HepG2 (cell line): Measurements from ENCODE around the gene CERS6. TPM values are rescaled to one million over a fixed set of nuclear protein-coding genes. Genes with fewer than 3 reads are reported as not detected.

Experiments
- ATAC-seq: fragments of 200-7000 bp; cut with Tn5 transposase; 3 replicates; pipeline ENCODE4 v1.9.1; 2020; ENCODE audit warnings: mild to moderate bottlenecking, moderate library complexity
- BruUV-seq: library from RNA; stranded (reverse); fragments of 400-500 nt; replicated peaks from 2 replicates; lab custom pipeline; 2021; lab: Mats Ljungman, UMichigan
- CTCF ChIA-PET: fragments of 300-600 bp; formaldehyde crosslinking; extraction: SDS; loops from one replicate; lab custom pipeline; 2021; ENCODE audit warnings: low total read pairs, inconsistent platforms, low intra/inter-chr PET ratio; lab: Yijun Ruan, JAX
- POLR2A ChIA-PET: fragments of 350-600 bp; sonication (Branson Sonifier 250); formaldehyde crosslinking; loops from one replicate; lab custom pipeline; 2020; ENCODE audit warnings: antibody characterized with exemption, inconsistent platforms; lab: Yijun Ruan, JAX
- DNase-seq: peaks from one replicate; pipeline ENCODE4 v3.0.0-alpha.2; 2015; ENCODE audit warnings: low spot score
- FAIRE-seq: peaks from 3 replicates; lab custom pipeline; 2011; peaks lifted over from hg19 to GRCh38; lab: Jason Lieb, UNC
- H2AFZ ChIP-seq: one replicate; pipeline ENCODE4 v1.6.1; 2011; ENCODE audit warnings: low read length, inconsistent platforms
- H3K27ac ChIP-seq: fragments of 300-600 bp; 3 replicates; pipeline ENCODE4 v1.8.0; 2011; ENCODE audit warnings: mixed run types, mild to moderate bottlenecking, mixed read lengths, low read length, inconsistent platforms; ENCODE audit not compliant: insufficient read depth; ENCODE audit errors: extremely low read length
- H3K27me3 ChIP-seq, 2 experiments: fragments of 200-600 bp in 1 of 2; 2 replicates in 1 of 2; 3 replicates in 1 of 2; pipeline versions ENCODE4 v1.6.0 to v1.8.0; 2011; ENCODE audit warnings: low read length in 2 of 2, mild to moderate bottlenecking in 2 of 2, moderate library complexity in 2 of 2, inconsistent platforms in 1 of 2; ENCODE audit not compliant: insufficient read depth in 2 of 2, control insufficient read depth in 1 of 2
- H3K36me3 ChIP-seq, 2 experiments: fragments of 200-600 bp in 1 of 2; replicated peaks in 1 of 2; 2 replicates in 1 of 2; 3 replicates in 1 of 2; pipeline versions ENCODE4 v1.5.1 to v1.8.0; 2011; ENCODE audit warnings: low read length in 2 of 2, inconsistent platforms in 1 of 2; ENCODE audit not compliant: insufficient read depth in 2 of 2, control insufficient read depth in 1 of 2
- H3K4me1 ChIP-seq: 2 replicates; pipeline ENCODE4 v1.5.1; 2012; ENCODE audit warnings: low read length, inconsistent platforms; ENCODE audit not compliant: insufficient read depth
- H3K4me2 ChIP-seq: 2 replicates; pipeline ENCODE4 v1.6.0; 2011; ENCODE audit warnings: low read depth, low read length, inconsistent platforms
- H3K4me3 ChIP-seq, 3 experiments: fragments of 200-600 bp in 1 of 3; sonication (generic), shearing (Covaris generic) in 1 of 3; replicated peaks in 1 of 3; 2 replicates each; pipeline ENCODE4 v1.5.1; 2011 to 2016; ENCODE audit warnings: low read length in 3 of 3, inconsistent platforms in 2 of 3, low read depth in 2 of 3, mild to moderate bottlenecking in 2 of 3, control low read depth in 1 of 3, mixed read lengths in 1 of 3; ENCODE audit not compliant: insufficient read depth in 1 of 3
- H3K79me2 ChIP-seq: one replicate; pipeline ENCODE4 v1.6.1; 2011; ENCODE audit warnings: low read length, inconsistent platforms; ENCODE audit not compliant: insufficient read depth
- H3K9ac ChIP-seq: 2 replicates; pipeline ENCODE4 v1.6.0; 2011; ENCODE audit warnings: mild to moderate bottlenecking, low read depth, low read length, inconsistent platforms; ENCODE audit not compliant: insufficient read depth
- H3K9me3 ChIP-seq: 2 replicates; pipeline ENCODE4 v1.5.1; 2012; ENCODE audit warnings: mild to moderate bottlenecking, low read length
- H4K20me1 ChIP-seq: 2 replicates; pipeline ENCODE4 v1.6.0; 2011; ENCODE audit warnings: inconsistent platforms, mild to moderate bottlenecking, low read length, moderate library complexity; ENCODE audit not compliant: insufficient read depth
- CCAR2 ChIP-seq: fragments of 200-400 bp; formaldehyde crosslinking; optimal IDR thresholded peaks from 2 replicates; pipeline ENCODE3; 2018; ENCODE audit warnings: low read depth, mild to moderate bottlenecking, low read length, moderate library complexity
- ERF ChIP-seq: IDR thresholded peaks from 2 replicates; pipeline ENCODE4 v1.6.1; 2018; ENCODE audit warnings: missing biosample characterization, missing genetic modification reagents
- GABPA ChIP-seq, 2 experiments: IDR thresholded peaks; 2 replicates each; pipeline ENCODE4 v1.6.1; 2011 to 2016; ENCODE audit warnings: low read depth in 2 of 2, low read length in 1 of 2, missing biosample characterization in 1 of 2, missing genetic modification characterization in 1 of 2
- HDAC2 ChIP-seq: sonication (generic); formaldehyde crosslinking; IDR thresholded peaks from 2 replicates; pipeline ENCODE4 v1.4.0; 2020; ENCODE audit warnings: missing genetic modification reagents
- HMGA1 ChIP-seq: sonication (generic); formaldehyde crosslinking; conservative IDR thresholded peaks from 2 replicates; pipeline ENCODE4 v1.4.0; 2020; ENCODE audit warnings: missing genetic modification reagents
- MED13 ChIP-seq: sonication (generic); formaldehyde crosslinking; IDR thresholded peaks from 2 replicates; pipeline ENCODE4 v1.5.0; 2020; ENCODE audit warnings: missing genetic modification reagents
- MEIS2 ChIP-seq: sonication (generic); formaldehyde crosslinking; IDR thresholded peaks from 2 replicates; pipeline ENCODE4 v1.9.0; 2021; ENCODE audit warnings: mild to moderate bottlenecking, missing genetic modification reagents
- NONO ChIP-seq, 2 experiments: fragments of 450-650 bp in 1 of 2; sonication (generic) in 1 of 2; formaldehyde crosslinking in 1 of 2; IDR thresholded peaks in 1 of 2; conservative IDR thresholded peaks in 1 of 2; 2 replicates each; pipeline versions ENCODE4 v1.6.1 to v1.8.0; 2017 to 2022; ENCODE audit warnings: mild to moderate bottlenecking in 1 of 2, missing genetic modification reagents in 1 of 2, moderate library complexity in 1 of 2
- POLR2A ChIP-seq, 2 experiments: IDR thresholded peaks; 2 replicates each; pipeline ENCODE4 v1.6.1; 2011; ENCODE audit warnings: low read depth in 2 of 2, low read length in 2 of 2, mild to moderate bottlenecking in 1 of 2, moderate library complexity in 1 of 2; ENCODE audit not compliant: insufficient read depth in 1 of 2
- ZNF484 ChIP-seq: sonication (generic); formaldehyde crosslinking; IDR thresholded peaks from 2 replicates; pipeline ENCODE4 v1.5.1; 2020; ENCODE audit warnings: mild to moderate bottlenecking, low read depth, missing genetic modification reagents, borderline replicate concordance
- ZNF773 ChIP-seq: sonication (generic); formaldehyde crosslinking; IDR thresholded peaks from 2 replicates; pipeline ENCODE4 v1.4.0; 2020; ENCODE audit warnings: missing genetic modification reagents, borderline replicate concordance
- ZNF841 ChIP-seq: sonication (generic); formaldehyde crosslinking; IDR thresholded peaks from 2 replicates; pipeline ENCODE4 v1.8.1; 2023; ENCODE audit warnings: missing genetic modification reagents, borderline replicate concordance
- WGBS: methylation state at CpG from one replicate; pipeline ENCODE4 v1.1.6; 2017; ENCODE audit warnings: low lambda C conversion rate; 5-methylcytosine and 5-hydroxymethylcytosine counted together
- in situ Hi-C: cut with HindIII; loops from 2 replicates; pipeline ENCODE4 v1.10.0; 2017; ENCODE audit warnings: low pct_unique_long_range_greater_than_20kb; ENCODE audit not compliant: extremely low pct_ligation_motif_present
- intact Hi-C: fragments of 100-400 bp; cut with micrococcal nuclease; formaldehyde crosslinking; loops from one replicate; pipeline ENCODE4 v1.10.0; 2022; ENCODE audit not compliant: unreplicated experiment
- polyA plus RNA-seq, 8 experiments: library from polyadenylated mRNA; depleted of rRNA in 3 of 8; stranded (reverse) in 7 of 8; unstranded in 1 of 8; fragments of >200 nt; fragmentation: Illumina TruSeq in 4 of 8; extraction: Trizol in 4 of 8; gene quantifications; 2 replicates each; pipeline versions ENCODE4 v1.2.1 to v1.2.3, GENCODE V29; 2011 to 2016; ENCODE audit warnings: low read depth in 4 of 8, missing spikeins in 1 of 8, mixed read lengths in 1 of 8; ENCODE audit not compliant: insufficient read depth in 1 of 8
- total RNA-seq, 5 experiments: library from RNA; depleted of rRNA; stranded (reverse); fragments of >200 nt; fragmentation: Illumina TruSeq; extraction: Trizol; gene quantifications; 2 replicates each; pipeline ENCODE4 v1.2.3, GENCODE V29; 2016; ENCODE audit warnings: low read depth in 1 of 5
- TF ChIP-seq, protein P1 (sequence below): sonication (generic); formaldehyde crosslinking; IDR thresholded peaks from 2 replicates; pipeline ENCODE4 v1.4.0; 2020; ENCODE audit warnings: low read depth, mild to moderate bottlenecking, missing genetic modification reagents
- TF ChIP-seq, protein P2 (sequence below): IDR thresholded peaks from 2 replicates; pipeline ENCODE4 v1.6.1; 2012; ENCODE audit warnings: inconsistent platforms

The CERS6 gene
- total and polyA plus RNA-seq, 2 of the 13 experiments (the other 11 are each of a cell fraction or from before 2014, with no cell fraction given), result 10.1 to 20.3 TPM

DNA sequence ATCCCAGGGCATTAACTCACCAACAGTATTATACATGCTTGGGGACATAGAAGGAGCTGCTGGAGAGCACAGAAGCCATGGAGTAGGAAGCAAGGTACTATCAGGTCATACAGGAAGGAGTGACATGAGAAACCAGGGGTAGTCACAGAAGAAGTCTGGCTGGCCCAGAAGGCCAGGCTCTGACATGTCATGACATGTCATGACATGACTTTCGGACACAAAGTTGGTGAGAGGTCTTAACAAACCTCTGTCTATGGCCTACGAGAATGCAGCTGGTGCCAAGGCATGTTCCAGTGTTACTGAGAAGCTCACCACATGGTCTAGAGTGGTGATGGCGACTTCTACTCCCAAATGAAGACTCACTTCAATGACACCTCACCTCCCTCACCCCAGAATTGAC lies 3.3 kb upstream of the CERS6 start (continued):
- no peak for TF ChIP-seq GABPA (IDR thresholded peaks at IDR 0.05; ENCODE audit: low read depth, low read length)
- TF ChIP-seq GABPA (CRISPR knock-in tag; IDR thresholded peaks at IDR 0.05; ENCODE audit: low read depth), result no peak
- TF ChIP-seq MEIS2 (CRISPR knock-in tag), result no peak
- TF ChIP-seq MED13 (CRISPR knock-in tag), result no peak
- no peak for TF ChIP-seq ZNF484 (CRISPR knock-in tag)
- TF ChIP-seq HDAC2 (CRISPR knock-in tag), result no peak
- TF ChIP-seq, protein P1, sequence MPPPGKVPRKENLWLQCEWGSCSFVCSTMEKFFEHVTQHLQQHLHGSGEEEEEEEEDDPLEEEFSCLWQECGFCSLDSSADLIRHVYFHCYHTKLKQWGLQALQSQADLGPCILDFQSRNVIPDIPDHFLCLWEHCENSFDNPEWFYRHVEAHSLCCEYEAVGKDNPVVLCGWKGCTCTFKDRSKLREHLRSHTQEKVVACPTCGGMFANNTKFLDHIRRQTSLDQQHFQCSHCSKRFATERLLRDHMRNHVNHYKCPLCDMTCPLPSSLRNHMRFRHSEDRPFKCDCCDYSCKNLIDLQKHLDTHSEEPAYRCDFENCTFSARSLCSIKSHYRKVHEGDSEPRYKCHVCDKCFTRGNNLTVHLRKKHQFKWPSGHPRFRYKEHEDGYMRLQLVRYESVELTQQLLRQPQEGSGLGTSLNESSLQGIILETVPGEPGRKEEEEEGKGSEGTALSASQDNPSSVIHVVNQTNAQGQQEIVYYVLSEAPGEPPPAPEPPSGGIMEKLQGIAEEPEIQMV, result no peak
- TF ChIP-seq ERF (CRISPR knock-in tag), result no peak
- no peak for TF ChIP-seq CCAR2
- TF ChIP-seq HMGA1 (CRISPR knock-in tag), result no peak
- no peak for TF ChIP-seq POLR2A (IDR thresholded peaks at IDR 0.05; ENCODE audit: insufficient read depth in 1 of 2, low read depth in 2 of 2, low read length in 2 of 2)
- no peak for TF ChIP-seq ZNF773
- TF ChIP-seq NONO (IDR thresholded peaks at IDR 0.05), result no peak
- no peak for TF ChIP-seq NONO (CRISPR knock-in tag; conservative IDR thresholded peaks at IDR 0.05)
- TF ChIP-seq, all 625 proteins: peak for 0

DNA sequence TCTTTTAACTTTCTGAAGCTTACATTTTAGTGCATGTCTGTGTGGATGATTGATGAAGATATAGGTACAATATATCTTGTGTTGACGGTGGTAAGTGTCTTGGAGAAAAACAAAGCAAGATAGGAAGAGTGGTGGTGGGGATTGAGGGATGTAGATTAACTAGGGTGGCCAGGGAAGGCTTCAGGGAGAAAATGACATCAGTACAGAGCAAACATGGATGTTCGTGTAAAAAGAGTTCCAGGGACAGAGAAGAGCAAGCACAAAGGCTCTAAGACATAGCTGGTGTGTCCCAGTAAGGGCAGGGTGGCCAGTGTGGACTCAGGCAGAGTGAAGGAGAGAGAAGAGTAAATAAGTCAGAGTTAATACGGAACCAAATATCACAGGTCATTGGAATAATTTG lies 2.7 kb upstream of the CERS6 start:
- intact Hi-C loops, result no loop called here

More for the DNA sequence above, 2.7 kb upstream of the CERS6 start:
- in situ Hi-C loops, result no loop called here
- TF ChIP-seq ZNF841 (CRISPR knock-in tag), result 0 out of 2 replicates have a peak, but pooled peaks have one; percentile 2
- TF ChIP-seq, protein P2, sequence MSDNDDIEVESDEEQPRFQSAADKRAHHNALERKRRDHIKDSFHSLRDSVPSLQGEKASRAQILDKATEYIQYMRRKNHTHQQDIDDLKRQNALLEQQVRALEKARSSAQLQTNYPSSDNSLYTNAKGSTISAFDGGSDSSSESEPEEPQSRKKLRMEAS, result no peak
- H3K9ac ChIP-seq, result no peak overlapping the region
- H3K4me3 ChIP-seq, result no peak overlapping the region
- DNase-seq, result no peak
- H3K4me1 ChIP-seq, result peaks cover 32% of the 10 kb centered on the region
- no peak overlapping the region for H3K4me2 ChIP-seq
- peaks cover 15% of the 10 kb centered on the region for H3K79me2 ChIP-seq
- H3K27ac ChIP-seq, result no peak overlapping the region
- CTCF ChIA-PET, result no interaction called here
- no peak for FAIRE-seq
- no peak for ATAC-seq
- POLR2A ChIA-PET, result no interaction called here
- peaks cover 6% of the 10 kb centered on the region; the same call in 1 of the 2 replicates for H4K20me1 ChIP-seq
- BruUV-seq, result no TSS peak
- no peak overlapping the region for H2AFZ ChIP-seq
- 60% methylated on average over 3 of the region's 3 CpGs for WGBS
- no peaks in the 10 kb centered on the region for H3K36me3 ChIP-seq
- peaks cover 15% of the 10 kb centered on the region for H3K9me3 ChIP-seq
- H3K27me3 ChIP-seq, result no peaks in the 10 kb centered on the region; a peak in 1 of 5 replicates
